HG02840 (cell line): ENCODE measurements around the gene CCDC73.
A peak's percentile ranks its signal among the peaks of the same experiment; 100 is the strongest.
"Not testable (repeated sequence)": the region's sequence is repeated elsewhere in the genome, so short reads cannot be mapped to it uniquely, and the experiment has no call there.

Experiments used
- ATAC-seq: cut with Tn5 transposase; IDR thresholded peaks from one replicate; pipeline ENCODE4 v1.9.1; 2021; ENCODE audit warnings: mild to moderate bottlenecking, moderate library complexity, moderate number of reproducible peaks; ENCODE audit not compliant: unreplicated experiment, low FRiP score

Gene CCDC73

GRCh38 chr11:32708978-32709377 lies 85.5 kb downstream of the CCDC73 start:
- not testable (repeated sequence) for ATAC-seq

- peak; percentile 90 for ATAC-seq
These were observed 87.3 kb downstream of the CCDC73 start for GRCh38 chr11:32706985-32707741.

GRCh38 chr11:32705309-32706033 lies 89.0 kb downstream of the CCDC73 start:
- ATAC-seq, result no peak

- ATAC-seq, result no peak
These were observed 89.7 kb downstream of the CCDC73 start for GRCh38 chr11:32704775-32705174.

GRCh38 chr11:32704261-32704660 lies 90.2 kb downstream of the CCDC73 start:
- no peak for ATAC-seq

GRCh38 chr11:32701616-32702015 lies 92.8 kb downstream of the CCDC73 start:
- ATAC-seq, result no peak

- no peak for ATAC-seq
These were observed 95.9 kb downstream of the CCDC73 start for GRCh38 chr11:32698579-32698978.

- no peak for ATAC-seq
These were observed 123.4 kb downstream of the CCDC73 start for GRCh38 chr11:32671051-32671450.

- no peak for ATAC-seq
These were observed 134.8 kb downstream of the CCDC73 start for GRCh38 chr11:32659672-32660071.

- no peak for ATAC-seq
These were observed 135.6 kb downstream of the CCDC73 start for GRCh38 chr11:32658639-32659406.

- no peak for ATAC-seq
These were observed 150.9 kb downstream of the CCDC73 start for GRCh38 chr11:32643526-32643925.

- ATAC-seq, result no peak
These were observed 153.1 kb downstream of the CCDC73 start for GRCh38 chr11:32641361-32641760.

- ATAC-seq, result no peak
These were observed 158.6 kb downstream of the CCDC73 start for GRCh38 chr11:32635819-32636218.

GRCh38 chr11:32630844-32631243 lies 163.6 kb downstream of the CCDC73 start:
- no peak for ATAC-seq

- no peak for ATAC-seq
These were observed 177.6 kb downstream of the CCDC73 start for GRCh38 chr11:32616903-32617302.

GRCh38 chr11:32615422-32615821 lies 179.0 kb downstream of the CCDC73 start:
- no peak for ATAC-seq

- ATAC-seq, result no peak
These were observed 180.8 kb downstream of the CCDC73 start for GRCh38 chr11:32613500-32614151.

- ATAC-seq, result no peak
These were observed 183.6 kb downstream of the CCDC73 start for GRCh38 chr11:32610797-32611352.

- ATAC-seq, result not testable (repeated sequence)
These were observed 185.6 kb downstream of the CCDC73 start for GRCh38 chr11:32608826-32609225.

- ATAC-seq, result no peak
These were observed 188.2 kb downstream of the CCDC73 start for GRCh38 chr11:32606220-32606619.
